Heart left ventricle (tissue), 16 donors: ENCODE measurements around the gene GTF2A2. TPM values are rescaled to one million over a fixed set of nuclear protein-coding genes. Genes with fewer than 3 reads are reported as not detected.
"Not testable (repeated sequence)": the region's sequence is repeated elsewhere in the genome, so short reads cannot be mapped to it uniquely, and the experiment has no call there.

Experiments used
- ATAC-seq, 4 donors: fragments of 200-7000 bp; cut with Tn5 transposase; one replicate each; pipeline ENCODE4 v1.9.1; 2020 to 2022; ENCODE audit warnings: moderate library complexity in 4 of 4, mild to moderate bottlenecking in 3 of 4, moderate number of reproducible peaks in 1 of 4
- DNase-seq, 5 donors: peaks; one replicate each; pipeline ENCODE4 v3.0.0-alpha.2; 2020
- H3K27ac ChIP-seq, 12 donors: fragments of 200-600 bp; sonication (generic) in 4 of 12; one replicate each; pipeline versions ENCODE4 v1.5.0 to v1.8.0; 2016 to 2022; ENCODE audit warnings: mild to moderate bottlenecking in 2 of 12
- H3K27me3 ChIP-seq, 9 donors: fragments of 200-600 bp; sonication (generic) in 2 of 9; one replicate each; pipeline versions ENCODE4 v1.5.1 to v1.8.0; 2016 to 2022; ENCODE audit warnings: mild to moderate bottlenecking in 3 of 9
- H3K36me3 ChIP-seq, 9 donors: fragments of 200-600 bp; sonication (generic) in 2 of 9; one replicate each; pipeline versions ENCODE4 v1.5.0 to v1.8.0; 2018 to 2022; ENCODE audit warnings: mild to moderate bottlenecking in 2 of 9
- H3K4me1 ChIP-seq, 12 donors: fragments of 200-600 bp; sonication (generic) in 4 of 12; one replicate each; pipeline versions ENCODE4 v1.5.0 to v1.8.0; 2016 to 2022; ENCODE audit warnings: mild to moderate bottlenecking in 3 of 12
- H3K4me3 ChIP-seq, 12 donors: fragments of 200-600 bp; sonication (generic) in 4 of 12; one replicate each; pipeline versions ENCODE4 v1.5.0 to v1.8.0; 2017 to 2022; ENCODE audit warnings: mild to moderate bottlenecking in 9 of 12, moderate library complexity in 4 of 12
- H3K9me3 ChIP-seq, 12 donors: fragments of 200-600 bp; sonication (generic) in 4 of 12; one replicate each; pipeline versions ENCODE4 v1.5.0 to v1.8.0; 2016 to 2022; ENCODE audit warnings: mild to moderate bottlenecking in 1 of 12
- CTCF ChIP-seq, 12 donors: fragments of 200-600 bp; sonication (generic) in 4 of 12; IDR thresholded peaks; one replicate each; pipeline versions ENCODE4 v1.5.0 to v1.8.0; 2018 to 2022; ENCODE audit warnings: antibody characterized with exemption in 12 of 12, mild to moderate bottlenecking in 5 of 12
- POLR2A ChIP-seq, 2 donors: fragments of 450-650 bp; IDR thresholded peaks; one replicate each; pipeline ENCODE4 v1.6.1; 2017; ENCODE audit warnings: antibody characterized with exemption in 2 of 2, mild to moderate bottlenecking in 2 of 2, moderate library complexity in 2 of 2
- WGBS, 4 donors: extraction: QIAGEN DNeasy Blood & Tissue Kit in 2 of 4; methylation state at CpG; one replicate each; pipeline versions ENCODE4 v1.1.5 to v1.1.7; 2013 to 2018; 5-methylcytosine and 5-hydroxymethylcytosine counted together
- intact Hi-C, 10 donors: fragments of 100-400 bp; cut with DNase I; formaldehyde crosslinking; loops; one replicate each; pipeline versions ENCODE4 v1.11.1 to v1.14.2; 2022
- polyA plus RNA-seq, 2 donors: library from polyadenylated mRNA; stranded (reverse); fragments of 200-250 nt; gene quantifications; one replicate each; pipeline ENCODE4 v1.2.3, GENCODE V29; 2013
- total RNA-seq, 9 donors: library from RNA; depleted of rRNA in 2 of 9; stranded (reverse); fragments of >200 nt in 2 of 9; fragmentation: NEBNext Ultra II Directional in 3 of 9; extraction: Animal tissue kit (Norgen Biotek cat#: 25700) in 3 of 9; gene quantifications; one replicate each; pipeline versions ENCODE4 v1.1.0 to v1.2.4, GENCODE V29; 2016 to 2023
- donor health status: ischemic (EF 13 %, LVEDD 7.1; RV severe dilation, severe dysfunction).
- donor health status: healthy with polysubstance abuse.
- donor health status: DM: no; HTN: yes; CAD: no.
- donor health status: DM: no; HTN: no; CAD: no.
- donor health status: ischemic (EF 25% LVEDD 6.9; RV normal size, moderate dysfunction).
- donor health status: ischemic (EF 25% LVEDD 5.7; RV mildly dilated, moderate dysfunction).
- donor health status: healthy.
- donor health status: DM: yes; HTN: yes; CAD: no.
- donor health status: ischemic (EF 35%, LVEDD 5.7; RV mildly dilated, moderate dysfunction).
- donor health status: nonischemic (EF 11% LVEDD 7.7; RV severe dilation, severe dysfunction).
- donor health status: DM: yes; HTN: yes; CAD: no.
- donor health status: PGD.
- donor health status: ischemic (EF 29% LVEDD 5.4; RV normal size, mild dysfunction).
- donor health status: nonischemic (EF 23%, LVEDD 6.1; RV moderate dilation, normal function).

Gene GTF2A2
- total and polyA plus RNA-seq, 11 donors: 23.8 to 156 (median 110) TPM

- Histone ChIP-seq H3K4me1 (no peaks in the 10 kb centered on the region), H3K27ac (no peak overlapping the region), H3K4me3 (no peak overlapping the region), H3K36me3 (peaks cover 0 to 86% (median 77%) of the 10 kb centered on the region in 9 donors), H3K27me3 (no peaks in the 10 kb centered on the region), H3K9me3 (no peaks in the 10 kb centered on the region)
- ATAC-seq (no peak), DNase-seq (no peak)
- no peak for TF ChIP-seq POLR2A (IDR thresholded peaks at IDR 0.05)
- peak in 1 of 12 donors; percentile 6 for TF ChIP-seq CTCF (IDR thresholded peaks at IDR 0.05)
- intact Hi-C loops: no loop called here
- 90 to 94% (median 92%) methylated on average over 2 of the region's 2 CpGs for WGBS, 4 donors
Measured at GRCh38 chr15:59642351-59642750, 15.0 kb downstream of the GTF2A2 start.

- H3K4me1 ChIP-seq, H3K4me3 ChIP-seq, H3K9me3 ChIP-seq, H3K27ac ChIP-seq, DNase-seq, ATAC-seq, H3K27me3 ChIP-seq: not testable (repeated sequence)
- intact Hi-C loops: loop anchor here in 1 of 10 donors (10.0 kb wide), 1 partner anchor 103 kb away; no protein-coding TSS in a partner anchor
- 94 to 100% (median 95%) methylated on average over 2 of the region's 2 CpGs for WGBS, 4 donors
- H3K36me3 ChIP-seq: peaks cover 0 to 61% (median 43%) of the 10 kb centered on the region in 9 donors
Measured at GRCh38 chr15:59637507-59637906, 19.8 kb downstream of the GTF2A2 start.

GRCh38 chr15:59636184-59636583 is 21.1 kb downstream of the GTF2A2 start:
- Histone ChIP-seq H3K27me3 (no peaks in the 10 kb centered on the region), H3K9me3 (no peaks in the 10 kb centered on the region), H3K36me3 (peaks cover 0 to 50% (median 33%) of the 10 kb centered on the region in 9 donors), H3K27ac (no peak overlapping the region), H3K4me3 (no peak overlapping the region), H3K4me1 (no peaks in the 10 kb centered on the region)
- no peak for TF ChIP-seq POLR2A (IDR thresholded peaks at IDR 0.05)
- DNase-seq (no peak), ATAC-seq (no peak)
- intact Hi-C loops: loop anchor here in 1 of 10 donors (10.0 kb wide), 1 partner anchor 101 kb away; no protein-coding TSS in a partner anchor
- 90 to 95% (median 92%) methylated on average over 3 of the region's 3 CpGs for WGBS, 4 donors

GRCh38 chr15:59632714-59633113 is 24.6 kb downstream of the GTF2A2 start:
- TF ChIP-seq CTCF (IDR thresholded peaks at IDR 0.05) (no peak), POLR2A (IDR thresholded peaks at IDR 0.05) (no peak)
- Histone ChIP-seq H3K4me3 (no peak overlapping the region), H3K27ac (no peak overlapping the region), H3K36me3 (peaks cover 0 to 16% (median 4%) of the 10 kb centered on the region in 9 donors), H3K27me3 (no peaks in the 10 kb centered on the region), H3K4me1 (no peaks in the 10 kb centered on the region), H3K9me3 (no peaks in the 10 kb centered on the region)
- ATAC-seq: no peak
- intact Hi-C loops: loop anchor here in 2 of 10 donors (5.0 to 10.0 kb wide), 2 partner anchors 98 to 100 kb away; no protein-coding TSS in a partner anchor
- WGBS, 4 donors: 41 to 57% (median 53%) methylated on average over 4 of the region's 4 CpGs
- DNase-seq: no peak

- TF ChIP-seq POLR2A (IDR thresholded peaks at IDR 0.05) (no peak), CTCF (IDR thresholded peaks at IDR 0.05) (peak in 1 of 12 donors; percentile 35)
- ATAC-seq (peak in 1 of 4 donors; percentile 31), DNase-seq (no peak)
- Histone ChIP-seq H3K27ac (no peak overlapping the region), H3K9me3 (no peaks in the 10 kb centered on the region), H3K27me3 (peaks cover 0 to 29% (median 3%) of the 10 kb centered on the region in 9 donors), H3K36me3 (no peaks in the 10 kb centered on the region), H3K4me1 (no peaks in the 10 kb centered on the region), H3K4me3 (no peak overlapping the region)
- 29 to 34% (median 31%) methylated on average over 6 of the region's 6 CpGs for WGBS, 4 donors
- intact Hi-C loops: loop anchor here in 2 of 10 donors (10.0 kb wide), 2 partner anchors 77 to 87 kb away; no protein-coding TSS in a partner anchor
Measured at GRCh38 chr15:59622289-59622688, 35.0 kb downstream of the GTF2A2 start.
